Stimulated activated CD4-positive, alpha-beta T cell treated with anti-CD3 and anti-CD28 coated beads, Interleukin-12 subunit alpha, Interleukin-12 subunit beta, amount 100 ng/mL, for 48 hours (primary cell): Measurements from ENCODE around the gene CDK3.

Experiments used
- DNase-seq, 3 donors: peaks; one replicate each; pipeline ENCODE4 v3.0.0-alpha.2; 2020; ENCODE audit warnings: low read depth in 2 of 3, low spot score in 1 of 3

CDK3 gene

DNA sequence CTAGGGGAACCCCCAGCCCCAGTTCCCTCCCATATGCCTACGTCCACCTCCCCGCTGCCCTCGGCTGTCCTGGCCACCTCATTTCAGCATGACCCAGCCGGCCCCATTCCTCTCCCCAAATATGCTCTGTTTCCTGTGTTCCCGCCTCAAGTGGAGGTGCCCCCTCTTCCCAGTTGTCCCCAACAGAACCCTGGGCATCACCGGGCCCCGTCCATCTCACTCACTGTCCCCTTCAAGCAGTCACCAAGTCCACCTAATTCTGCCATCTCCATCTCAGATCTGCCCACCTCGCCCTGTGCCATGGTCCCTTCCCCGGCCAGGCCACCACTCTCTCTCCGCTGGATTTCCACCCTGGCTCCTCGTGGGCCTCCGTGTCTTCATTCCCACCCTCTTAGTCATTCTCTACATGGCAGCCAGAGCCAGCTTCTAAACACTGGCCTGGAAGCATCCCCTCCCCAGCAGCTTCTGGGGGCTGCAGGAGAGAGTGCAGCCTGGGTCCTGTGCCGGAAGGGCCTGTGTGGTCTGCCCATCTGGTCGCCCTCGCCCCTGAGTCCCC, 12.8 kb downstream of the CDK3 start:
- DNase-seq = no peak

DNA sequence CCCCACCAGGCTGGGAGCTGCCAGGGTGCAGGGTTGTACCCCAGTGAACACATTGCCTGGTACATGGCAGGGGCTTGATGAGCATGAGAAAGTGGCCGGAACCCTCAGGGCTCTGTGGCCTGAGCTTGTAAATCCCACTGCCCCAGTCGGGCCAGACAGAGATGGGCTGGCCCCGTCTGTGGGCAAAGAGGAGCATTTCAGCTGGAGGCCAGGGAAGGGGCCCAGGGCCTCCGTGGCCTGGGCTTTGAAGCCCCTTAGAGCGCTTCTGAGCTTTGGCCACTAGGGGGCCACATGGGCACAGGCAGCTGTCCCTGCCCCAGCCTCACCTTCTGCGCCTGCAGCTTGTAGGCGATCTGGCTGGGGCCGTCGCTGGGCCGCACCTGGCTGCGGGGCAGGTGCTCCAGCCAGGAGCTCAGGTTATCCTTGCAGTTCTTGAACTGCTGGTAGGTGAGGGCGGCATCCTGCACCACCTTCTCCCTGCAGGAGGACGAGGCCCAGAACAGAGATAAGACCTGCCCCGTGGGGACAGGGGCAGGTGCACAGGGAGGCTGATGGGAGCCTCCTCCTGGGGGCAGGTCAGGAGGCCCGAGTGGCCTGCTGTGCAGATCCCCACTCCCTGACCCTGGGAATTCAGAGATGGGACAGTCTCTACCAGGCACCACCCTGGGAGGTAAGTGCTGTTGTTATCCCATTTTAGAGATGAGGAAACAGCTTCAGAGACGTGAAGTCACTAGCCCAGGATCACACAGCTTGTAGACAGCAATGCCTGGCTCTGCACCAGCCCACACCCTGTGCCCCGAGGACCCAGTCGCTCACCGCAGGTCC, 13.7 kb downstream of the CDK3 start:
- DNase-seq = peak; percentile 65 to 71 (median 71)

DNA sequence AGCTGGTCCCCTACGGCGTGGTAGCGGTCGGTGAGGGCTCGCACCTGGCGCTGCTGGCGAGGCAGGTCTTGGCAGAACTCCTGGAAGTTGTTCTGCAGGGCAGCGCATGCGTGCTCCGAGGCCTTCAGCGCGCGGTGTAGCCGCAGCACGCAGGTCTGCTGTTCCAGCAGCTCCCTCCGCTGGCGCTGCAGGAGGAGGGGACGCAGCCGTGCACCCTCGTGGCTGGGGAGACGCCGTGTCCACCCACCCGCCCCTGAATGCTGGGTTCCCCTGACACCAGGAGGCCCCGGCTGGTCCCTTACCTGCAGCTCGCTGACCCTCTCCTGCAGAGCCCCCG, 14.2 kb downstream of the CDK3 start:
- DNase-seq = no peak

DNA sequence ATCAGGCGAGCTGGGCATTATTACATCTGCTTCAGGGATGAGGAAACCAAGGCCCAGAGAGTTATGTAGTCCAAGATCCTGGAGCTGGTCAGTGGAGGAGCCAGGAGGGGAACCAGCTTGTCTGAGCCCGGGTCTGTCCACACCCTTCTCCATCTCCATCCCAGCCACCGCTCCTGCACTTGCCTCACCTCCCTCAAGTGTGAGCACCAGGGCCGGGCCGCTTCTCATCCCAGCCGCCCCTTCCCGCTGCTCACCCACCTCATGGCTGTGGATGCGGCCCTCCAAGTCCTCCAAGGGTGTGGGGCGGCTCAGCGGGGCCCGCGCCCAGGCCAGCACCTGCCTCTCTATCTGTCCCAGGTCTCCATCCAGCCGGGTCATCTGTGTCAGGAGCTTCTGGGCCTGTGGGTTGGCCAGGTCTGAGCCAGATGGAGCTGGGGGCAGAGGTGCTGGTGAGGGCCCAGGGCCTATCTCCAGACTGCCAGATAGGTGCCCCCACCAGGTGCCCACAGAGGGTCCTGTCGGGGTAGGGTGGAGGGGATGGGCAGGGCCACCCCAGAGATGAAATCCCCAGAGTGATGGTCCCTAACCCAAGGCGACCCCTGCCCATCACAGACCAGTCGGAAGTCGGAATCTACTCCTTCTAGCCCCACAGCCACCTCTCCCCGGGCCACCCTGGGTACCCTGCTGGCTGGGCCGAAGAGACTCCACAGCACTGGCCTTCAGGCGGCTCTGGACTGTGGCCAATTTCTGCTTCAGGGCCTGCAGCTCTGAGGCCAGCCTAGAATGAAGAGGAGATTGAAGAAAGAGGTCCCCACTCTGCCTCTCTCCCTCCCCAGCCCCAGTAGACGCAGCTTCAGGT, 17.1 kb downstream of the CDK3 start:
- no peak for DNase-seq

DNA sequence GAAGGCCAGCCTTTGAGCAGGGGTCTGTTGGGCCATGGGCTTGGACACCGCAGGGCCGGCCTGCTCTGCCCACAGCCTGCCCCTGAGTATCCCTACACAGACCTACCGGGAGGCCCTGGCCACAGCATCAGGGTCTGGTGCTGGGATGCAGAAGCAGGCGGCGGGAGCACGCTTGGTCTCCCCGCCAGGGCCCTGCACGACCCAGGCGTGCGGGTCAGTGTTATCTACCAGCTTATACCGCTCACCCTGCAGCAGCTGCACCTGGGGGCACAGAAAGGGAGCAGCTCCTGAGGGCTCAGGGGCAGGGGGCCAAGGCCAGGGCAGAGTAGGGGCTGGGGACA, 17.7 kb downstream of the CDK3 start:
- DNase-seq = no peak

DNA sequence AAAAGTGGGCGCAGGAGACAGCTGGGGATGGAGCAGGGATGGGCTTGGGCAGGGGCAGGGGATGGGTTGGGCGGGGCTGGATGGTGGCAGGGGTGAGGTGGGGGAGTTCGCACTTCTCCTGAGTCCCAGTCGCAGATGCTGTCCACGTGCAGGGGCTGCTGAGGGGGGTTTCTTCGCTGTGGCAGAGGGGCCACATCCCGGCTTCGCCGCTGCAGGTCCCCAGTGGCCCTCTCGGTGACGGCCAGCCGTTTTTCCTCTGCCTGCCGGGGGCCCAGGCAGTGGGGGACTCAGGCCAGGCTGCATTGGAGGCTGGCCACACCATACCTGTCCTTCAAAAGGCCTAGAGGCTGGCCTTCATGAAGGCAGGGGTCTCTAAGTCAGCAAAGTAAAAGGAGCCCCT, 18.1 kb downstream of the CDK3 start:
- no peak for DNase-seq

DNA sequence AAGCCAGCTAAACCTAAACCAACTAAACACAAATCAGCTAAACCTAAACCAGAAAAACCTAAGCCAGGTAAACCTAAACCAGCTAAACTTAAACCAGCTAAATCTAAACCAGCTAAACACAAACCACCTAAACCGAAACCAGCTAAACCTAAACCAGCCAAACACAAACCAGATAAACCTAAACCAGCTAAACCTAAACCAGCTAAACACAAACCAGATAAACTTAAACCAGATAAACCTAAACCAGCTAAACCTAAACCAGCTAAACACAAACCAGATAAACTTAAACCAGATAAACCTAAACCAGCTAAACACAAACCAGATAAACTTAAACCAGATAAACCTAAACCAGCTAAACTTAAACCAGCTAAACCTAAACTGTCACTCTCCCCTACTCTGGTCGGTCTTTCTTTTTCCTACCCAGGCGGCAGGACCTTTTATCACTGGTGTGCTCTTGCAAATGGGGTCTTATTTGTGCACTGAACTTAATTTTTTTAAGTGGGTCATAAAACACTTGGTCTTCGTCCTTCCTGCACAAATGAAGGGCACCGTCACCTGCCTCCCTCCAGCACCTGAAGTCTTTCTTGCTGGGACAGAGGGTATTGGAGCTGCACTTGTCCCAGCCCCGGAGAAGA, 19.3 kb downstream of the CDK3 start:
- DNase-seq = no peak

DNA sequence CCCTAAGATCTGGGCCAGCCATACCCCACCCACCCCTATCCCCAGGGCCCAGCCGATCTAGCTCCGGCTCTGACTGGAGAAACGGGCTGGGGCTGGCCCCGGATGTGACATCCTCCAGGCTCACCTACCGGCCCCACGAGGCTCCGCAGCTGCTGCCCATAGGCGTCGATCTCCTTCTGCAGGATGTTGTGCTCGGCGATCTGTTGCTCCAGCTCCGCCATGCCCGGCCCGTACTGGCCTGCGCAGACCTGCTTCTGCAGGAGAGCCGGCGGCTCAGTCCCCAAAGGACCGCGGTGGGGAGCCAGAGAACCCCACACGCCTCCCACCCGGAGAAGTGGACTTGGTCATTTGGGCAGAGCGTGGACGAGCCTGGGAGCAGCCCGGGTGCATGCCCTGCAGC, 21.6 kb downstream of the CDK3 start:
- no peak for DNase-seq

DNA sequence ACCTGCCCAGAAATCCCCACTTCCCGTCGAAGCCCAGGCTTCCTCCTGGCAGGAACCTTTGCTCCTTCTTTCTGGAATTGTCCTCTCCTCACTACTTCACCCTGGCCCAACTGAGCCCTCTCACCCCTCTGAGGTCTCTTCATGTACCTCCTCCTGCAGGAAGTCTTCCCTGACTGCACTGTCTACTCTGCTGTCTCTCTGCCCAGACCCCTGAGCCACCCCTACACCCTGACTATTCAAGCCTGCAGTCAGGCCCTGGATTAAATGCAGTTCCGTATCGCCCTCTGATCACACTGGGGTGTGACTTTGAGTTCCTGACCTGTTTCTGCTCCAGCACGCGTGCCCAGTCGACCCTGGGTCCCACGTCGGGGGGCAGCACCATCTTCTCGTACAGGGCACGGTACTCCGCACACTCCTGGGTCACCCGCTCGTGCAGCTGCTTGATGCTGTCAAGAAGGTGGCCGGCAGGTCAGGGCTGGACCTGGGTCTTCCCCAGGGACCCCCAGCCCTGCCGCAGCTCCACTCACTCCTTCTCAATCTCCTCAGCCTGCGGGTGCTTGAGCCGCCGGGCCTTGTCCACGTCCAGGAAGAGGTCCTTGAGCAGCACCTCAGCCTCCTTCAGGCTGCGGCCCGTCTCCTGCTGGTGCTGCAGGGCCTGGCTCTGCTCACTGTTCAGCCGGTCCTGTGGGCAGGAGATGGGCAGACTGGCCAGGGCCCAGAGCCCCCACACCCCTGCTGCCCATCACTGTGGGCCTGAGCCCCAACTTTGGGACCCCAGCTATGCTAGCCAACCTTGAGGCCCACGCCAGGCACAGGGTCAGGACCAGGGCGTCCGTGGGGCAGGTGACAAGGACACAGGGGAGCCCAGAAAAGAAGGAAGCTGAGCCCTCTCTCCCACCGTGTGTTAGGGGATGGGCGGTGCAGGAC, 22.6 kb downstream of the CDK3 start:
- DNase-seq = no peak

DNA sequence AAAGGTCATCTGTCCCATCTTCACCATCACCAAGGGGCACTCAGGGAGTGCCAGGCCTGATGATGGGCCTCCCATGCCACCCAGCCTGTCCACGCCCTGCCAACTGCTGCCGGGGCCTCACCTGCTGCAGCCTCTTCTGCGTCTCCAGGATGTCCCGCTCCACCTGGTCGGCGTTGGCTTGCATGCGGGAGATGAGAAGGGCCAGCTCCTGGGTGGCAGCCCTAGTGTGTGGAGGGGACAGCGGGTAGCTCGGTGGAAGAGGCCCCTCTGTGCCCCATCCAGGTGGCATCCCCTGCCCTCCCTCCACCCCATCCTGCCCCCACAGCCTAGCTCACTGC, 23.2 kb downstream of the CDK3 start:
- DNase-seq = no peak

DNA sequence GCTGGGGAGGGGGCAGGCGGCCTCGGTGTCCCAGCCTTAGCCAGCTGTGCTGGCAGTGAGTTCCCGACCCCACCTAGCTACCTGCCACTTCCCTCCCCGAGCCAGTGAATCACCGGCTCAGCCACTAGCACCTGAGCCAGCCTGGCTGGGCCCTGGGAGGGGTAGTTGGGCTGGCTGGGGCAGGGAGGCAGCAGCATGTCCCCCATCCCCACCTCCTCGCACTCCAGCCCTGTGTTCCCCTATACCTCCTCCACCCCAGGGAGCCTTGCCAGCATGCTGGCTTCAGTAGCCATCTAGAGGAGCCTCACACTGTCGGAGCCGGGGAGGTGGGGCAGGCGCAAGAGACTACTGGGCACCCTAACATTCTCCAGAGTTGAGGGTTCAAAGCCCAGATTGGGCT, 23.7 kb downstream of the CDK3 start:
- no peak for DNase-seq

DNA sequence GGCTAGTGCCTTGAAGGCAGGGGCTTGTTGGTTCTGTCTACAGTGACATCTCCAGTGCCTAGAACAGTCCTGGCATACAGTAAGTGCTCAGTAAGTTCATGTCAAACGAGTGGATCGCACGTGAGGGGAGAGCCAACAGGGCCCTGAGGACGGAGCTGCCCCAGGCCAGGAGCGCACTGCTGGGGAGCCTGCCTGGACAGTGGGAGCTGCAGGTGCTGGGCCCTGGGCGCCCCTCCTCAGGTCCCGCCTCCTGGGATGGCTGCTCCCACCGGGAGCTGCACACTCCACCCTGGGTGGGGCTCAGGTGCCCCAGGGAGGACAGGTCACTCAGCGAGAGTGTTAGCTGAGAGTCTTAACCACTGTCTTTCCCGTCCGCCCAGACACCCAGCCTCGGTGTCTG, 24.6 kb downstream of the CDK3 start:
- no peak for DNase-seq

DNA sequence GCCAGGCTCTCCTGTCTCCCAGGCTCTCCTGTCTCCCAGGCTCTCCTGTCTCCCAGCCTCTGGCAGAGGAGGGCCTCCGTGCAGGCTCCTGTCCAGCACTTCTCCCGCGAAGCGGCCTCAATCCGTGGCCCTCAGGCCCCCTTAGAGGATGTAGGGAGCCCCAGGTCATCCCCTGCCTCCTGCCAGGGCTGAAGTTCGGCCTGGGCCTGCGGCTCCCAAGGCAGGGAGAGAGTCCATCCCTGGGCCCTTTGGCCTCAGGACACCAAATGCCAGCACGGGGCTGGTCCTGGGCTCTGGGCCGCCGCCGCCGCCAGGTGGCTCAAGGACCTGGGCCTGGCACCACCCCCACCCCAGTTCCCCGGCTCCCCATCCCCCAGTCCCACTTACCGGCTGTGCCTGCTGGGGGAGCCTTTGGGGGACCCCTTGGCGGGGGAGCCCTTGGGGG, 26.1 kb downstream of the CDK3 start:
- no peak for DNase-seq

DNA sequence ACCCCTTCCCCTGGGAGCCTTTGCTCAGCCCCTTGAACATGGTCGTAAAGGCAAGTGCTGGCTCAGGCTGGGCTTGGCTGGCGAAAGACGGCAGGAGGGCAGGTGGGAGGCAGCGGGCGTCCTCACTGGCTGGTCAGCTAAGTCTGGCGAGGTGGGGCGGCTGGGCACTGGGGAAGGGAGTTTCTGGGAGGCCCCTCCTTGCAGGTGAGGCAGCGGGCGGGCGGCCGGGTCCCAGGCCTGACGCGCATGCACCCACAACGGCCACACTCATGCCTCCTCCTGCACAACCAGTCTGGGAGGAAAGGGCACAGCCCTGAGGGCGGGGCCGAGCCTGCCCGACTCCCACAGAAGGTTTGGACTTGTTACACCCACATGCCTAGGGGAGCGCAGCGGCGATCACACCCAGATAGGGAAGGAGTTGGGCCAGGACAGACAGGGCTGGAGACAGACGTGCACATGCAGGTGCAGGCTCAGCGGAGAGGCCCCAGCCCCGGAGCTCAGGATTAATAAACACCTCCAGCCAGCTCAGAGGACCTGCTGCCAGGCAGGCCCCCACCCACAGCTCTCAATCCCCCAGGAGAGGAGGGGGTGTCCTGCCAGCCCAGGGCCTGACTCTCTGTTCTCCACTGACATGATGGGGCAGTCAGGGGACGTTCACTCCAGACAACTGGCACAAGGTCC, 26.6 kb downstream of the CDK3 start, which contains the start of gene EVPL:
TSS of gene EVPL (minus strand) at position 148 of the 681 bp plus-strand sequence. CDS start at position 40, 108 bp downstream.
- DNase-seq = no peak

DNA sequence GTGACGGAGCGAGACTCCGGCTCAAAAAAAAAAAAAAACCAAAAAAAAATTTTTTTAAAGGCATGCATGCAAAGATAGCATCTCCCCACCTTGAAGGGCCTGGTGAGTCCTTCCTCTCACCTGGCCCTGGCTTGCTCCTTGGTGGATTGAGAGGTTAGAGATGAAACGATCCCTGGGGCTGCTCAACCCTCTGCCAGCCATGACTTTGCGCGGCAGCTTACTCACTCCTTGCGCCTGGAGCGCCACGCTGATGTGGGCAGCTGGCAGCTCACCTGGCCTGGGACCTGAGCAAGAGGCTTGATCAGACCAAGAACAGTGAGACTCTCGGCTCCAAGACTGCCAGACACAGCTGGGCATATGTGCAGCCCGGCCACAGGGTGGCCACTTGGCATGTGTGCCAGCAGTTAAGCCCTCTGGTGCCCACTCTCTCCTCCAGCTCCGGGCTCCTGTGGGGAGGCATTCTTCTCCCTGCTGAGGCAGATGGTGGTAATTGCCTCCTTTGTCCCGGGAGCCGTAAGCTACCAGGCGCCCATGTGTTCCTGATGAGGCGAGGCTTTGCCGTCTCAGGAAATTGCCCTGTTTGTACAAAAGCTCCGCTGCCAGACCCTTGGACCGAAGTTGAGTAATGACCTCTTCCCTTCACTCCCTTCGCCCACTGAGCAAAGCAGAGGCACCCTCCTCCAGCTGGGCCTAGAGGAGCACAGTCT, 31.6 kb downstream of the CDK3 start:
- no peak for DNase-seq

DNA sequence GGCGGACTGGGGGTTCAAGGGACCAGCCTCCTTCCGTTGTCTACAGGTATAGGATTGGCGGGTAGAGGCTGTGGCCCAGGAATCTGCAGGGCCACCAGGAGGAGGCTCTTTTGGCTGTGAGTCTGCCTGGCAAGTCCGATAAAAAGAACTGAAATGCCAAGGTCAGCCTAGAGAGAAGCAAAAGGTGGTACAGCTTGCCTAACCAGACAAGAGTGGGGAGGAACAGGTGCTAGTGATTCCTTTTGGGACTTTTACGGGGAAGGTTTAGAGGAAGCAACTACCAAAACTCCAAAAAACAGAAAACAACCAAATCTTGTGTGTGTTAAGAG, 32.1 kb downstream of the CDK3 start:
- DNase-seq = no peak

DNA sequence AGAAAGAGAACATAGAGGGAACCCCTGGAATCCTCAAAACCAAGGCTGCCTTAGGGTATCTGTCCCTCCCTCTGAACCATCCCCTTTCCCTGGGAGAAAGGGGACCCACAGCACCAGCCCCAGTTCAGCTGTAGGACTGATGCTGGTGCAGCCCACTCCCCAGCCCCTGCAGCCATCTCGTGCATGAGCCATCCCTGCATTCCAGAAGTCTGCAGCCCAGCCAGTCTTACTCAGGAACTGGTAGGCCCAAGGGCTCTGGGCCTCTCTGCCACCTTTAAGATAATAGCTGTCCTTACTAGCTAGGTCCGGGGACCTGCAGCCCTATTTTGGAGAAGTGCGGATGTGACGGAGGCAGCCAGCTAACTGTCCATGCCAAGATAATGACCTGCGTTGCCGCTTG, 32.5 kb downstream of the CDK3 start:
- no peak for DNase-seq

DNA sequence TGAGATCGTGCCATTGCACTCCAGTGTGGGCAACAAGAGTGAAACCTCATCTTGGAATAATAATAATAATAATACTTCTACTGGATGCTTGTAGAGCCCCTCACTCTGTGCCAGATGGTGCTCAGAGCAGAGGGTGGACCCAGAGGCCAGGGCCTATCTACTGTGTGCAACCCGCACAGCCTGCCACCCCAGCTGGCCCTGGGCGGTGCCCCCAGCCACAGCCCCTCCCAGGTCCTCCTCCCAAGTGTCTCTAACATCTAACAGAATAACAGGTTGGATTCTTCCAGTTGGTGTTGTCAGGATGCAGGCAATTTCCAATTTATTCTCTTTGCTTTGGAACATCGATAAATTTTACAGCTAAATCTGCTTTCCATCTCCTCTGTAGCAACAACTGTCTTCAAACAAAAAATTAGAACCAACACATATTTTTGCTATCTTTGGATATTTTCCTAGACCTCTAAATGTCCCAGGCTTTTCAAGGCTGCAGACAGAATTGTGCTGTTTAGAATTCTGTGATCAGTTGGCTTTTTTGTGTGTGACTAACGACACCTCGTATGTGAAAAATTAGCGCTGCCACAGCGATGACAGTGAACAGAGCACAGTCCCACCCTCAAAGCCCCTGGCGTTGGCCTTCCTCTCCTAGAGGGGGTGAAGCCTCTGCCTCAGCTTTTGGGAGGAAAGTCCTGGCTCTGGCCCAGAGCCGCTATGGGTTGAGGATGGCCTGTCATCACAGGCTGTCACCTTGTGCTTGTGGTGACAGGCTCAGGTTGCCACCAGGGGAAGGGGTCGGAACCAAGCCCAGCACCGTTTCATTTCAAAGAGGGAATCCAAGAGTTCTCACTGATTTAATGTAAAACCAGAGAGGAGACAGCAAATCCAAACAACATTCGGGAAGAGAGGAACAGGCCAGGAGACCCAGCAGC, 34.0 kb downstream of the CDK3 start:
- DNase-seq = no peak
